Subcutaneous adipose tissue (tissue), 4 donors: ENCODE data around the gene NRF1. TPM values are rescaled to one million over a fixed set of nuclear protein-coding genes. Genes with fewer than 3 reads are reported as not detected.

Experiments
- total RNA-seq, 4 donors: library from RNA; depleted of rRNA; stranded (reverse); fragments of >200 nt; gene quantifications; one replicate each; pipeline ENCODE4 v1.1.0, GENCODE V29; 2016
- TF ChIP-seq, protein P1 (sequence below): fragments of 450-650 bp; IDR thresholded peaks from one replicate; pipeline ENCODE4 v1.5.1; 2016; ENCODE audit warnings: low read depth, mild to moderate bottlenecking, control low read depth, antibody characterized with exemption, moderate library complexity

The NRF1 gene
- total RNA-seq, 4 donors from 2014 or later = 12.8 to 26.7 (median 19.9) TPM

DNA sequence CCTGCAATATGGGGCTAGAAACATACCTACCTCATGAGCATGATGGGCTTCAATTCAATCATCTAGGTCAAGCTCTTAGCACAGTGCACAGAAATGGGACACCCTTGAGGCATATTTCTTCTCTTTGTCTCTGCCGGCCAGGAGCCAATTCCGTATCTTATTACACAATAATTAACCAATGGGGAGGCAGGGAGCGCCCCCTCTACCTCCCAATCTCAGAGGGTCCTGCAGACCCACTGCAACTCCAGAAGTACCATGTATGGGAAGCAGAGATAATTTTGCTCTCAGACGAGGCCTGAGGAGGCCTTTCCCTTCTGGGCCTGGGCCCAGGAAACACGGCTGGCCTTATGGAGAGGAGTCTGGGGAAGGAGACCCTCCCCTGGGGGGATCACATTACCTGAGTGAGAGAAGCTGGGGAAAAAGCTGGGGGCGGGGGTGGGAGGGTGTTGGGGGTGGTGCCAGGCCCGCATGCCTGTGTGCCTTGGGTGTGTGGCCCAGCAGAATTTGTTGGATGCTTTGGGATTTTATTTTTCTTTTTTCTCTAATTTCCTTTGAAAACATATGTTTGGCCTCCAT is 185.8 kb downstream of the NRF1 start:
- TF ChIP-seq, protein P1, sequence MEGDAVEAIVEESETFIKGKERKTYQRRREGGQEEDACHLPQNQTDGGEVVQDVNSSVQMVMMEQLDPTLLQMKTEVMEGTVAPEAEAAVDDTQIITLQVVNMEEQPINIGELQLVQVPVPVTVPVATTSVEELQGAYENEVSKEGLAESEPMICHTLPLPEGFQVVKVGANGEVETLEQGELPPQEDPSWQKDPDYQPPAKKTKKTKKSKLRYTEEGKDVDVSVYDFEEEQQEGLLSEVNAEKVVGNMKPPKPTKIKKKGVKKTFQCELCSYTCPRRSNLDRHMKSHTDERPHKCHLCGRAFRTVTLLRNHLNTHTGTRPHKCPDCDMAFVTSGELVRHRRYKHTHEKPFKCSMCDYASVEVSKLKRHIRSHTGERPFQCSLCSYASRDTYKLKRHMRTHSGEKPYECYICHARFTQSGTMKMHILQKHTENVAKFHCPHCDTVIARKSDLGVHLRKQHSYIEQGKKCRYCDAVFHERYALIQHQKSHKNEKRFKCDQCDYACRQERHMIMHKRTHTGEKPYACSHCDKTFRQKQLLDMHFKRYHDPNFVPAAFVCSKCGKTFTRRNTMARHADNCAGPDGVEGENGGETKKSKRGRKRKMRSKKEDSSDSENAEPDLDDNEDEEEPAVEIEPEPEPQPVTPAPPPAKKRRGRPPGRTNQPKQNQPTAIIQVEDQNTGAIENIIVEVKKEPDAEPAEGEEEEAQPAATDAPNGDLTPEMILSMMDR = no peak

DNA sequence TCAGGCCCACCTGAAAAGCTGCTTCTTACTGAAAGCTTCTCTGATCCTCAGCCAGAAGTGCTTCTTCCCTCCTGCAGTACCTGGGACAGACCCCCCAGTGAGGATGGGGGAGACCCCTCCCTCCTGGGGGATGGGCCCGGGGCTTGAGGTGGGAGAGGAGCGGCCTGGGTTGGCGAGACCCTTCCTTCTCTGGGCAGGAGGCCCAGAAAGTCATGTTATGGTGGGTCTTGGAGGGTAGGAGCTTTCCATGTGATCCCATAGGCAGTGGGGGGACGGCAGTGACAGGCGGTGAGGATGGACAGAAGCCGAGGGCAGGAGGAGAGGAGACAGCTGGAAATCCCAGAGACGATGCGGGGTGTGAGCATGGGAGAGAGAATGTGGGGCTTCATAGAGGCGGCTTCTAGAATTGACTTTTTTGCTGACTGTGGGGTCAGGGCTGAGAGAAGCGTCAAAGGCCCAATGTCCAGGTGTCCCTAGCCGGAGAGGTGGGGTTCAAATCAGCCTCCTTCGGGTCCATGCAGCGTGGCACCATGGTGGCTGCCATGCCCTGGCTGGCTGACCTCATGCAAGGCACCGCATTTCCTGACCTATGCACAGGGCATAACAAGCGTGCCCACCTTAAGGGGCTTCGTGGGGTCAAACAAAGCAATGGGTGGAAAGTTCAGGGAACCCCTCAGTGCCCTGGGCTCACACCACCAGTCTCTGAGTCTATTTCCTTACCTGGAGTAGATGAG is 187.3 kb downstream of the NRF1 start:
- TF ChIP-seq, protein P1 = no peak

DNA sequence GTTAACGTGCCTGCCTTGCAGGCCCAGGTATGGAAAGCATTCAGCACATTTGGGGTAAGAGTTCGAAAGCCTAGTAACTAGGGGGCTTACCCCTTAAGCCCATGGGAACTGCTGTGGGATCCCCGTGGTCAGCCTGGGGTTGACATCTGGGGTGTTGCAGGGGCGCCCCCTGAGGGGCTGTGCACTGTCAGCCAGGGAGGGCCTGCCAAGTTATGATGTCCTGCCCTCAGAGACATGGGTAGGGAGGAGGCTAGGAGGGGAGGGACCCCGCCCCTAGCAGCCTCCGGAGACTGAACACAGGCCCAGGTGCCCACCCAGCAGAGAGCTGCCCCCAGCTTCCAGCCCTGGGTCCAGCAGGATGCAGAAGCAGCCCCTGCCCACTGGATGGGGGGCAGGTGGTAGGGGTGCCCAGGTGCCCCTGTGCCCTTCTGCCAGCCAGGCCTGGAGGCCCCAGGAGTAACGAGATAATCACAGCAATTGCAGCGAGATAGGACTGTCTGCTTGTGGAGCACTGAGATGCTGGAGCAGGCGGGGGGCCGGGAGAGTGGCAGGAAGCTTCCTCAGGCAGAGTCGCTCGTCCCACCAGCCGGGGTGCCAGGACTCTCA is 187.9 kb downstream of the NRF1 start:
- TF ChIP-seq, protein P1 = no peak

DNA sequence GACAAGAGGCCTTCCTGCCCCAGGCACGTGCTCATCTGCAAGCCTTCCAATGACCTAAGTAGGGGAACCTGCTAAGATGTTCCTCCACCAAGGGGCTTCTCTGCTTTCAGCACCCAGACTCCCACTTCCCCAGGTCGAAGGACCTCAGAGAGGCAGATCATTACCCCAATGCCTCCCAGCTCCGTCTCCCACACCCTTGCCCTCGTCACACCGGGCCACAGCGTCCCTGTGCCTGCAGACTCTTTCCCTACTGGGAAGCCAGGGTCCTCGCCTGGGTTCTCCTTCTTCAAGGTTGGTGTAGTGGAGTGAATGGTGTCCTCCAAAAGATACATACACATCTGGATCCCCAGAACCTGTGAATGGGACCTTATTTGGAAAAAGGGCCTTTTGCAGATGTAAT is 189.4 kb downstream of the NRF1 start:
- TF ChIP-seq, protein P1 = no peak

DNA sequence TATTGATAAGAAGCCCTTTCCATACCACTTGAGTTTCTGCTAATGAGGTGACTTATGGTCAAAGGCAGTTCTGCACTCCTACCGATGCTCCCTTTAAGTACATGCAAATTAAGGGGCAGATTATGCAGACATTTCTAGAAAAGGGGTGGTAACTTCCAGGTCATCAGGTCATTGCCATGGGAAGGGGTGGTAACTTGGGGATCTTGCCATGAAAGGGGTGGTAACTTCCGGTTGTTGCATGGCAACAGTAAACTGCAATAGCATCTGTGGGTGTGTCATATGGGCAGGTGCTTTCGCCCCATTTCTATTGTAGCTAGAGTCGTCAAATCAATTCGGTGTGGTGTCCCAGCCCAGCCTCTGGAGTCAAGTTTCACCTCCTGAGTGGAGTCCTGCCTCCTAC is 190.4 kb downstream of the NRF1 start:
- TF ChIP-seq, protein P1 = no peak

DNA sequence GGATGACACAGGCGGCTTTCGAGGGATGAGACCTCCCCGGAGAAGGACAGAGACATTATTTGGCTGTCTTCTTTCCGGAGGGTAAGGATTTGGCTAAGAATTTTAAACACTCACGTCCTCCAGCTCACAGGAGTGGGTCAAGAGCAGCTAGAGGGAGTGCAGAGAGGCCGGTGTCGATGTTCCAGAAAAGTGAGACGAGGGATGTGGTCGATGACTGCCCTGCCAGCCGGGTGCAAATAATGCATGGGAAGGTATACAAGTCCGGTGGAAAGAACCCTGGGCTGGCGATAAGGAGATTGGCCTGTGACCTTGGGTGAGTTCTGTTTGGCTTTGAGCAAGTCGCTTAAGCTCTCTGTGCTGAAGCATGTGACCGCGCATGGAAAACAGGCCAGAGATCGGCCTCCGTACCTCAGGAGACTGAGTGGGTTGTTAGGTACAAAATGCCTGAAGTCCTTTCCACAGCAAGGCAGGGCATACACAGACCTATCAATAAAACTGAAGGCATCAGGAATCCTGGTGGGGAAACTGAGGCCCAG is 192.1 kb downstream of the NRF1 start:
- TF ChIP-seq, protein P1 = no peak
